PFSK-1 (cell line): Measurements from ENCODE around the gene ZNF277.

ENCODE experiments used
- FOXP2 ChIP-seq: optimal IDR thresholded peaks from 2 replicates; pipeline ENCODE3; 2011; ENCODE audit warnings: borderline replicate concordance, control low read depth, inconsistent platforms; ENCODE audit not compliant: insufficient read depth; ENCODE audit errors: extremely low read length, extremely low read depth
- POLR2AphosphoS5 ChIP-seq: IDR thresholded peaks from 2 replicates; pipeline ENCODE4 v1.6.1; 2012; ENCODE audit warnings: low read depth, mild to moderate bottlenecking, control low read depth, low read length, moderate library complexity
- SIN3A ChIP-seq: IDR thresholded peaks from 2 replicates; pipeline ENCODE4 v1.6.1; 2012; ENCODE audit warnings: mild to moderate bottlenecking, low read length, moderate library complexity, borderline replicate concordance; ENCODE audit not compliant: insufficient read depth
- TAF1 ChIP-seq: IDR thresholded peaks from 2 replicates; pipeline ENCODE4 v1.6.1; 2012; ENCODE audit warnings: low read length, control low read depth, borderline replicate concordance; ENCODE audit not compliant: insufficient read depth
- TF ChIP-seq, protein P1 (sequence below), 2 experiments: IDR thresholded peaks; 2 replicates each; pipeline versions ENCODE4 v1.6.1 to v1.8.0; 2011 to 2012; ENCODE audit warnings: low read depth in 2 of 2, low read length in 2 of 2, control low read depth in 1 of 2, inconsistent platforms in 1 of 2, mild to moderate bottlenecking in 1 of 2, moderate library complexity in 1 of 2; ENCODE audit not compliant: insufficient read depth in 1 of 2

ZNF277 gene

DNA sequence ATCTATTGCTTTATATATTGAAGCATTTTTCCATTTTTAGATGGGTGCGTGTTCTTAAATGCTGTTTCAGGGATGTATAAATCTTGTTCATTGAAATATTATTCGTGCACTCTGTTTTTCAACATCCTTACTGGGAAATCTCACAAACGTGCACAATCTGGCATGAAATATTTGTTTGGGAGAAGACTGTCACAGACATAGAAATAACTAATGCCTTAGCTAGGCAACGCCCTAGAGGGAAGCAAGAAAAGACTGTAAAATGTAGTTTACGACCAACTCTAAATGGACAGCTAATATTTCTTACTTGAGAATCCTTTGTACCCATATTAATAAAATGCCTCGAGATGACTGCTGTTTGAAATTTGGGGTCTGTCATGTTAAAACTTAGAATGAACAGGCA, 9.2 kb upstream of the ZNF277 start:
- TF ChIP-seq, protein P1, sequence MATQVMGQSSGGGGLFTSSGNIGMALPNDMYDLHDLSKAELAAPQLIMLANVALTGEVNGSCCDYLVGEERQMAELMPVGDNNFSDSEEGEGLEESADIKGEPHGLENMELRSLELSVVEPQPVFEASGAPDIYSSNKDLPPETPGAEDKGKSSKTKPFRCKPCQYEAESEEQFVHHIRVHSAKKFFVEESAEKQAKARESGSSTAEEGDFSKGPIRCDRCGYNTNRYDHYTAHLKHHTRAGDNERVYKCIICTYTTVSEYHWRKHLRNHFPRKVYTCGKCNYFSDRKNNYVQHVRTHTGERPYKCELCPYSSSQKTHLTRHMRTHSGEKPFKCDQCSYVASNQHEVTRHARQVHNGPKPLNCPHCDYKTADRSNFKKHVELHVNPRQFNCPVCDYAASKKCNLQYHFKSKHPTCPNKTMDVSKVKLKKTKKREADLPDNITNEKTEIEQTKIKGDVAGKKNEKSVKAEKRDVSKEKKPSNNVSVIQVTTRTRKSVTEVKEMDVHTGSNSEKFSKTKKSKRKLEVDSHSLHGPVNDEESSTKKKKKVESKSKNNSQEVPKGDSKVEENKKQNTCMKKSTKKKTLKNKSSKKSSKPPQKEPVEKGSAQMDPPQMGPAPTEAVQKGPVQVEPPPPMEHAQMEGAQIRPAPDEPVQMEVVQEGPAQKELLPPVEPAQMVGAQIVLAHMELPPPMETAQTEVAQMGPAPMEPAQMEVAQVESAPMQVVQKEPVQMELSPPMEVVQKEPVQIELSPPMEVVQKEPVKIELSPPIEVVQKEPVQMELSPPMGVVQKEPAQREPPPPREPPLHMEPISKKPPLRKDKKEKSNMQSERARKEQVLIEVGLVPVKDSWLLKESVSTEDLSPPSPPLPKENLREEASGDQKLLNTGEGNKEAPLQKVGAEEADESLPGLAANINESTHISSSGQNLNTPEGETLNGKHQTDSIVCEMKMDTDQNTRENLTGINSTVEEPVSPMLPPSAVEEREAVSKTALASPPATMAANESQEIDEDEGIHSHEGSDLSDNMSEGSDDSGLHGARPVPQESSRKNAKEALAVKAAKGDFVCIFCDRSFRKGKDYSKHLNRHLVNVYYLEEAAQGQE (IDR thresholded peaks at IDR 0.05; ENCODE audit: insufficient read depth in 1 of 2, low read depth in 2 of 2, low read length in 2 of 2), result no peak
- TF ChIP-seq SIN3A (no peak), TAF1 (no peak), FOXP2 (no peak), POLR2AphosphoS5 (no peak)

DNA sequence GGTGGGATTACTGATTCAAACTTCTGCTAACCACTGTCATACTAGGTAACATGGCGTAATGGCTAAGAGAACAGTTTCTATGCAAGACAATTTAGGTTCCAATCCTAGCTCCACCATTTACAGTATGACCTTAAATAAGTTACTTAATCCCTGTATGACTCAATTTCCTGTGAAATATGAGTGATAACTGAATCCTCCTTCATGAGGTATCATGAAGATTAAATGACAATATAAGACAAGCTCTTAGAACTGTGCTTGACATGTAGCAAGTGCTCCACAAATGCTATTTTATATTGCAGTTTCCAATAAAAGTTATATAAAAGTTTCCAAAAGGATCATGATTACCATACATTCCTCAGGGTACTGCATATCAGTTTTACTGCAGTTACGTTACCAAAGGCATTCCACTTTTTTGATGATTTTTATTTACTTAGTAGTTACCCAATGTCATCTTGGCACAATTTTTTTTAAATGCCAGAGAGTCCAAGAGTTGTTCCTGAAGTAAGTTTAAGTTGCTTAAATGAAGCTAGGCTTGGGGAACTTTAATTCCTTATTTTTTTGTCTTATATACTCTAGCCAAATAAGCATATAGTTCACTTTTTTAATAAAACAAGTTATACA, 7.3 kb upstream of the ZNF277 start:
- no peak for TF ChIP-seq TAF1
- no peak for TF ChIP-seq SIN3A
- TF ChIP-seq FOXP2, result no peak
- no peak for TF ChIP-seq POLR2AphosphoS5
- TF ChIP-seq, protein P1 (IDR thresholded peaks at IDR 0.05; ENCODE audit: insufficient read depth in 1 of 2, low read depth in 2 of 2, low read length in 2 of 2), result no peak

DNA sequence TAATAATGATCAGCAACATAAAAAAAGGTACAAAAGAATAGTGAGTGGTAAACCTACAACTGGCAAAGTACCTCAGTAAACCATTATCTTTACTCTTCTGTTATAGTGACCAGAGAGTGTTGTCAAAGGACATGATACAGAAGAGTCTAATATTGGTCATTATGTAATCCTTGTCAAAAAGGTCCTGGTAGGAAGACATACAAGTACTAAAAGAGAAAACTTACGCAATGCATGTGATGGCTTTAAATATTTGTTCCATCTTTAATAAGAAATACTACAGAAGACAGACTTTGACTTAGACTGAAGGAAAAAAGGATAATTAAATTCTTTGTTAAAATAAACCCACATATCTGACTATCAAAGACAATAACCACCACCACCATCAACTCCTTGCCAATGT, 6.8 kb upstream of the ZNF277 start:
- TF ChIP-seq TAF1 (no peak), POLR2AphosphoS5 (no peak), FOXP2 (no peak), SIN3A (no peak)
- TF ChIP-seq, protein P1 (IDR thresholded peaks at IDR 0.05; ENCODE audit: insufficient read depth in 1 of 2, low read depth in 2 of 2, low read length in 2 of 2), result no peak

DNA sequence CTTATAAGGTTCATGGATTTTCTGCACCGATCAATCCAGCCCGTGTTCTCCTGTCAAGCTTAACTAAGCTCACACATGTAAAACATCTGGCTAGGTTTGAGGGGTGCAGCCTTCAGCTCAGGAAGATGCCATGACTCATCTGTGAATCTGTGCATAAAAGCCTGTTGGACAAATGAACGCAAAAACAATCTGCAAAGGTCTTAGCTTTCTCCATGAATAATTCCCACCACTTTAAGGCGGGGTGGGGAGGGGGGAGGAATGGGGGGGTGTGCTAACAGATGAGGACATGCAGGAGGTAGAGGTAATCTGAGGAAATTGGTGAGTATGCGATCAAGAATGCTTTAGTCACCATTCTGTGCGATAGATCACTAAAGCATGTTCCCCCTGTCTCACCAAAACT, 5.1 kb upstream of the ZNF277 start:
- TF ChIP-seq, protein P1 (IDR thresholded peaks at IDR 0.05; ENCODE audit: insufficient read depth in 1 of 2, low read depth in 2 of 2, low read length in 2 of 2), result no peak
- TF ChIP-seq SIN3A (no peak), POLR2AphosphoS5 (no peak)

DNA sequence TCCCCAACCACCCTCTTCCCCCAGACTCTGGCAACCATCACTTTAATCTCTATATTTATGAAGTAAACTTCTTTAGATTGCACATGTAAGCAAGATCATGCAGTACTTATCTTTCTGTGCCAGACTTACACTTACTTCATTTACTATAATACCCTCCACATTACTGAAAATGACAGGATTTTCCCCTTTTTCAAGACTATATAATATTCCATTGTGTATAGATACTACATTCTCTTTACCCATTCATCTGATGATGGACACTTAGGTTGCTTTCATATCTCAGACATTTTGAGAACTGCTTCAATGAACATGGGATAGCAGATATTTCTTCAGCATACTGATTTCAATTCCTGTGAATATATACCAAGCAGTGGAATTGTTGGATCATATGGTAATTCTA, 4.7 kb upstream of the ZNF277 start:
- no peak for TF ChIP-seq POLR2AphosphoS5
- TF ChIP-seq, protein P1 (IDR thresholded peaks at IDR 0.05; ENCODE audit: insufficient read depth in 1 of 2, low read depth in 2 of 2, low read length in 2 of 2), result no peak
- no peak for TF ChIP-seq FOXP2
- TF ChIP-seq TAF1, result no peak
- no peak for TF ChIP-seq SIN3A
